Central memory CD4-positive, alpha-beta T cell (primary cell): ENCODE data around the gene ARHGEF40.

Experiments
- DNase-seq: peaks from one replicate; pipeline ENCODE4 v3.0.0; 2022
- total RNA-seq, 3 experiments: gene quantifications; one replicate each; lab custom pipeline; 2026; lab: John Stamatoyannopoulos, UW

ARHGEF40 gene
- 0 to 8.3 (median 0.04) reads per million in 3 experiments for total RNA-seq

- no peak for DNase-seq
These were observed at the start of gene ARHGEF40 for GRCh38 chr14:21070083-21070609. ARHGEF40 (plus strand) TSS chr14:21070304; CDS start chr14:21070397, 93 bp downstream.

- DNase-seq = no peak
These were observed 49.0 kb upstream of the ARHGEF40 start for GRCh38 chr14:21020977-21021545.

GRCh38 chr14:21022686-21023085, 47.4 kb upstream of the ARHGEF40 start:
- no peak for DNase-seq

GRCh38 chr14:21023174-21023573, 46.9 kb upstream of the ARHGEF40 start:
- no peak for DNase-seq

GRCh38 chr14:21023817-21024584, 46.1 kb upstream of the ARHGEF40 start:
- DNase-seq = peak; percentile 9

- DNase-seq = peak; percentile 68
These were observed 45.3 kb upstream of the ARHGEF40 start, which contains the start of gene NDRG2 for GRCh38 chr14:21024585-21025370. NDRG2 (minus strand) TSS chr14:21025061; CDS start chr14:21023315, 1,746 bp downstream.

GRCh38 chr14:21025371-21026273, 44.5 kb upstream of the ARHGEF40 start:
- DNase-seq = no peak

- no peak for DNase-seq
These were observed 43.7 kb upstream of the ARHGEF40 start for GRCh38 chr14:21026274-21026987.

- no peak for DNase-seq
These were observed 43.2 kb upstream of the ARHGEF40 start for GRCh38 chr14:21026988-21027315.

GRCh38 chr14:21029917-21030316, 40.2 kb upstream of the ARHGEF40 start, which contains the start of gene TPPP2:
TPPP2 (plus strand) TSS chr14:21030217; CDS start chr14:21030582, 365 bp downstream.
- DNase-seq = no peak

- no peak for DNase-seq
These were observed 39.6 kb upstream of the ARHGEF40 start for GRCh38 chr14:21030531-21030930.

GRCh38 chr14:21032326-21033132, 37.6 kb upstream of the ARHGEF40 start:
- DNase-seq = no peak

- DNase-seq = no peak
These were observed 36.9 kb upstream of the ARHGEF40 start for GRCh38 chr14:21033133-21033698.

- no peak for DNase-seq
These were observed 35.4 kb upstream of the ARHGEF40 start, which contains the start of gene RNASE13 for GRCh38 chr14:21034707-21035106. RNASE13 (minus strand) TSS chr14:21034807; CDS start chr14:21034288, 519 bp downstream.

GRCh38 chr14:21036751-21037150, 33.4 kb upstream of the ARHGEF40 start:
- DNase-seq = no peak

GRCh38 chr14:21037156-21037555, 32.9 kb upstream of the ARHGEF40 start:
- DNase-seq = no peak

- no peak for DNase-seq
These were observed 31.4 kb upstream of the ARHGEF40 start for GRCh38 chr14:21038441-21039422.

GRCh38 chr14:21039585-21040369, 30.3 kb upstream of the ARHGEF40 start:
- DNase-seq = peak; percentile 28
